BLaER1 treated with 17β-estradiol and CSF1 and Interleukin-3, amounts not matched to agents 10 nM and 100 nM (cell line): Measurements from ENCODE around the gene KLHL18.
"Not testable (repeated sequence)": the region's sequence is repeated elsewhere in the genome, so short reads cannot be mapped to it uniquely, and the experiment has no call there.

Experiments used
- H3K27ac ChIP-seq, 11 experiments: shearing (Covaris generic); formaldehyde crosslinking; 2 replicates each; pipeline ENCODE4 v1.8.1; 2022
- H3K27me3 ChIP-seq, 11 experiments: shearing (Covaris generic); formaldehyde crosslinking; 2 replicates each; pipeline ENCODE4 v1.8.1; 2022
- H3K36me3 ChIP-seq, 11 experiments: shearing (Covaris generic); formaldehyde crosslinking; 2 replicates each; pipeline ENCODE4 v1.8.1; 2022
- H3K4me1 ChIP-seq, 10 experiments: shearing (Covaris generic); formaldehyde crosslinking; 2 replicates each; pipeline ENCODE4 v1.8.1; 2022
- H3K4me2 ChIP-seq, 11 experiments: shearing (Covaris generic); formaldehyde crosslinking; 2 replicates each; pipeline ENCODE4 v1.8.1; 2022
- H3K4me3 ChIP-seq, 10 experiments: shearing (Covaris generic); formaldehyde crosslinking; 2 replicates each; pipeline ENCODE4 v1.8.1; 2022
- H3K9ac ChIP-seq, 11 experiments: shearing (Covaris generic); formaldehyde crosslinking; 2 replicates each; pipeline ENCODE4 v1.8.1; 2022
- H3K9me3 ChIP-seq, 11 experiments: shearing (Covaris generic); formaldehyde crosslinking; replicated peaks in 1 of 11; 2 replicates each; pipeline ENCODE4 v1.8.1; 2022
- H4K20me1 ChIP-seq, 11 experiments: shearing (Covaris generic); formaldehyde crosslinking; 2 replicates each; pipeline ENCODE4 v1.8.1; 2022
- Cebpa-rat ChIP-seq, 11 experiments: shearing (Covaris generic); IDR thresholded peaks; 2 replicates each; pipeline ENCODE4 v1.8.1; 2022

The KLHL18 gene

GRCh38 chr3:47366833-47367232 lies 84.1 kb downstream of the KLHL18 start:
- Histone ChIP-seq H3K27me3 (no peaks in the 10 kb centered on the region), H4K20me1 (no peaks in the 10 kb centered on the region), H3K36me3 (no peaks in the 10 kb centered on the region), H3K9me3 (peaks cover under 1 to 13% (median 9%) of the 10 kb centered on the region in 11 experiments; a peak in 18 of 22 replicates), H3K4me1 (peaks cover 14 to 27% (median 21%) of the 10 kb centered on the region in 10 experiments), H3K4me3 (no peak overlapping the region), H3K9ac (no peak overlapping the region), H3K27ac (no peak overlapping the region), H3K4me2 (no peak overlapping the region)
- TF ChIP-seq Cebpa-rat (IDR thresholded peaks at IDR 0.05): no peak

GRCh38 chr3:47367631-47368030 lies 84.9 kb downstream of the KLHL18 start:
- Histone ChIP-seq H3K36me3 (no peaks in the 10 kb centered on the region), H3K9ac (no peak overlapping the region), H4K20me1 (no peaks in the 10 kb centered on the region), H3K9me3 (peaks cover 0 to 5% (median under 1%) of the 10 kb centered on the region in 11 experiments; a peak in 8 of 22 replicates), H3K27ac (no peak overlapping the region), H3K4me2 (no peak overlapping the region), H3K27me3 (no peaks in the 10 kb centered on the region), H3K4me1 (peaks cover 6 to 21% (median 13%) of the 10 kb centered on the region in 10 experiments), H3K4me3 (no peak overlapping the region)
- TF ChIP-seq Cebpa-rat (IDR thresholded peaks at IDR 0.05): no peak

GRCh38 chr3:47370020-47370419 lies 87.3 kb downstream of the KLHL18 start:
- not testable (repeated sequence) for H3K27me3 ChIP-seq, H3K27ac ChIP-seq, H3K4me2 ChIP-seq, H3K36me3 ChIP-seq, H4K20me1 ChIP-seq, H3K4me3 ChIP-seq, H3K9ac ChIP-seq, H3K9me3 ChIP-seq
- peaks cover 0 to 15% (median 6%) of the 10 kb centered on the region in 10 experiments; a peak in 8 of 20 replicates for H3K4me1 ChIP-seq

- H3K4me2 ChIP-seq: 0 out of 22 replicates have a peak overlapping the region, but pooled peaks of 1 of the 11 experiments have one; percentile 31
- H3K27me3 ChIP-seq: no peaks in the 10 kb centered on the region
- H3K4me3 ChIP-seq: no peak overlapping the region
- peaks cover 0 to 15% (median 6%) of the 10 kb centered on the region in 10 experiments; a peak in 8 of 20 replicates for H3K4me1 ChIP-seq
- no peak for TF ChIP-seq Cebpa-rat (IDR thresholded peaks at IDR 0.05)
- no peaks in the 10 kb centered on the region for H4K20me1 ChIP-seq
- no peak overlapping the region for H3K27ac ChIP-seq
- H3K36me3 ChIP-seq: no peaks in the 10 kb centered on the region
- H3K9ac ChIP-seq: no peak overlapping the region; a peak in 1 of 22 replicates
- H3K9me3 ChIP-seq: no peaks in the 10 kb centered on the region
Measured at GRCh38 chr3:47370887-47371697, 88.3 kb downstream of the KLHL18 start.

- no peak overlapping the region for H3K4me3 ChIP-seq
- no peak for TF ChIP-seq Cebpa-rat (IDR thresholded peaks at IDR 0.05)
- H3K27me3 ChIP-seq: no peaks in the 10 kb centered on the region
- H3K4me2 ChIP-seq: no peak overlapping the region
- peaks cover 16 to 33% (median 20%) of the 10 kb centered on the region in 10 experiments for H3K4me1 ChIP-seq
- H3K9ac ChIP-seq: no peak overlapping the region
- H4K20me1 ChIP-seq: no peaks in the 10 kb centered on the region
- no peak overlapping the region for H3K27ac ChIP-seq
- no peaks in the 10 kb centered on the region for H3K9me3 ChIP-seq
- H3K36me3 ChIP-seq: no peaks in the 10 kb centered on the region
Measured at GRCh38 chr3:47374587-47374986, 91.8 kb downstream of the KLHL18 start.

GRCh38 chr3:47376393-47376792 lies 93.6 kb downstream of the KLHL18 start:
- Histone ChIP-seq H3K9me3 (no peaks in the 10 kb centered on the region), H4K20me1 (peaks cover 0 to 4% (median under 1%) of the 10 kb centered on the region in 11 experiments; a peak in 10 of 22 replicates), H3K9ac (no peak overlapping the region), H3K27ac (no peak overlapping the region), H3K36me3 (no peaks in the 10 kb centered on the region), H3K27me3 (no peaks in the 10 kb centered on the region), H3K4me3 (no peak overlapping the region), H3K4me1 (peaks cover 21 to 36% (median 25%) of the 10 kb centered on the region in 10 experiments), H3K4me2 (peak overlapping the region in 2 of 11 experiments; percentile 68; a peak in 1 of 22 replicates)
- TF ChIP-seq Cebpa-rat (IDR thresholded peaks at IDR 0.05): no peak

GRCh38 chr3:47377186-47377585 lies 94.4 kb downstream of the KLHL18 start:
- H3K4me3 ChIP-seq: no peak overlapping the region
- peaks cover 8 to 12% (median 8%) of the 10 kb centered on the region in 11 experiments; a peak in 19 of 22 replicates for H4K20me1 ChIP-seq
- peak overlapping the region; percentile 7 to 73 (median 46); a peak in 17 of 22 replicates for H3K4me2 ChIP-seq
- no peaks in the 10 kb centered on the region for H3K9me3 ChIP-seq
- peaks cover 27 to 43% (median 31%) of the 10 kb centered on the region in 10 experiments for H3K4me1 ChIP-seq
- no peaks in the 10 kb centered on the region for H3K27me3 ChIP-seq
- no peak for TF ChIP-seq Cebpa-rat (IDR thresholded peaks at IDR 0.05)
- H3K36me3 ChIP-seq: no peaks in the 10 kb centered on the region
- H3K9ac ChIP-seq: no peak overlapping the region; a peak in 1 of 22 replicates
- 0 out of 22 replicates have a peak overlapping the region, but pooled peaks of 1 of the 11 experiments have one; percentile 1 for H3K27ac ChIP-seq

GRCh38 chr3:47378869-47379268 lies 96.1 kb downstream of the KLHL18 start:
- H3K4me3 ChIP-seq: peak overlapping the region in 5 of 10 experiments; percentile 79 to 94 (median 90); a peak in 3 of 20 replicates

GRCh38 chr3:47379411-47379899 lies 96.7 kb downstream of the KLHL18 start:
- Histone ChIP-seq H3K4me1 (peaks cover 35 to 60% (median 45%) of the 10 kb centered on the region in 10 experiments), H3K36me3 (peaks cover 0 to 15% (median 8%) of the 10 kb centered on the region in 11 experiments; a peak in 9 of 22 replicates), H3K9ac (peak overlapping the region; percentile 84 to 97 (median 90)), H3K27me3 (no peaks in the 10 kb centered on the region), H3K27ac (peak overlapping the region; percentile 85 to 98 (median 91); a peak in 18 of 22 replicates), H3K4me3 (peak overlapping the region; percentile 77 to 94 (median 84)), H4K20me1 (peaks cover 24 to 34% (median 31%) of the 10 kb centered on the region in 11 experiments; a peak in 20 of 22 replicates), H3K9me3 (no peaks in the 10 kb centered on the region), H3K4me2 (peak overlapping the region; percentile 87 to 99 (median 93))
- no peak for TF ChIP-seq Cebpa-rat (IDR thresholded peaks at IDR 0.05)

More at GRCh38 chr3:47378869-47379268, 96.1 kb downstream of the KLHL18 start:
- Histone ChIP-seq H3K4me2 (peak overlapping the region; percentile 87 to 99 (median 93); a peak in 21 of 22 replicates), H3K27me3 (no peaks in the 10 kb centered on the region), H3K27ac (peak overlapping the region in 1 of 11 experiments; percentile 90; a peak in 1 of 22 replicates), H3K9me3 (no peaks in the 10 kb centered on the region), H3K9ac (peak overlapping the region in 1 of 11 experiments; percentile 87; a peak in 3 of 22 replicates), H4K20me1 (peaks cover 23 to 28% (median 25%) of the 10 kb centered on the region in 11 experiments; a peak in 20 of 22 replicates), H3K36me3 (peaks cover 0 to 12% (median 7%) of the 10 kb centered on the region in 11 experiments; a peak in 8 of 22 replicates), H3K4me1 (peaks cover 35 to 60% (median 45%) of the 10 kb centered on the region in 10 experiments)
- no peak for TF ChIP-seq Cebpa-rat (IDR thresholded peaks at IDR 0.05)
